H54 (cell line): ENCODE results near the gene ATG101.

Experiments used
- DNase-seq: peaks from one replicate; pipeline ENCODE4 v3.0.0; 2011; ENCODE audit warnings: low spot score, mixed read lengths; ENCODE audit not compliant: insufficient read length
- FAIRE-seq: peaks from 3 replicates; lab custom pipeline; 2011; peaks lifted over from hg19 to GRCh38; lab: Jason Lieb, UNC
- POLR2A ChIP-seq: IDR thresholded peaks from 2 replicates; pipeline ENCODE4 v1.6.1; 2011; ENCODE audit warnings: low read depth, mild to moderate bottlenecking, low read length

The ATG101 gene, protein sequence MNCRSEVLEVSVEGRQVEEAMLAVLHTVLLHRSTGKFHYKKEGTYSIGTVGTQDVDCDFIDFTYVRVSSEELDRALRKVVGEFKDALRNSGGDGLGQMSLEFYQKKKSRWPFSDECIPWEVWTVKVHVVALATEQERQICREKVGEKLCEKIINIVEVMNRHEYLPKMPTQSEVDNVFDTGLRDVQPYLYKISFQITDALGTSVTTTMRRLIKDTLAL

GRCh38 chr12:52069327-52070184 lies at the start of gene ATG101:
ATG101 (plus strand) TSS chr12:52069978; CDS start chr12:52073651, 3,673 bp downstream.
- peak; percentile 78 for TF ChIP-seq POLR2A
- FAIRE-seq (no peak), DNase-seq (peak; percentile 93)

DNA sequence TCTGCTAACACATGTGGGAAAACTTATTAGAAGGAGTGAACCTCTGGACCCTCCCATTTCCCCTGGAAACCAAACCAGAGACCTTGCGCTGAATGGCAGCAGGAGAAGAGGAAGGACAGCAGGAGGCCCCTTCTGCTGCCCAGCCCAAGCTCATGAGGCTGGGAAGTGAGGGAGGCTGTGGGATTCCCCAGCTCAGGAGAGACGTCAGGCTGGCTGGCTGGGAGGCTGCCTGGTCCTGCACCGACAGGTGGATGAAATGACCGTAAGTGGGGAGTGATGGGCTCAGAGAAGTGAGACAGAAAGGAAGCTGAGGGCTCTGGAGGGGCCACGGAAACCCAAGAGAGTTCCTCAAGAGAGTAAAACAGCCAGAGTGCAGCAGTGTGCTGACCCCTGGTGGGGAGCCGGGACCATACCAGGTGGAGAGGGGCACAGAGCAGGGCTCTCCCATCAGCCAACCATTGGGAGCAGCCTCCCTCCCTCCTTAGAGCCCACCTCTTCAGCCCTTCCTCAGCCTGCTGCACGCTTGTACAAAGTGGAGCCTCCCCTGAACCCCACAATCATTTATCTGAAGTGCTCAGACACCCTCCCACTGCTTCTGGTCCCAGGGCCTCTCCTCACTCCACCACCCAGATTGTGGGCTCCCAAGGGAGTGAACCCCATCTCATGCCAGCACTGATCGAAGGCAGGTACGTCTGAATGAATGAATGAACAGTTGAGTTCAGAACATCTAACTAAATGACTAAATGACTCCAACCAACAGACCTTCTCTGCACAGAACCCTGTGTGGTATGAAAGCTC lies 49.0 kb upstream of the ATG101 start:
- no peak for TF ChIP-seq POLR2A
- DNase-seq = no peak
- no peak for FAIRE-seq

DNA sequence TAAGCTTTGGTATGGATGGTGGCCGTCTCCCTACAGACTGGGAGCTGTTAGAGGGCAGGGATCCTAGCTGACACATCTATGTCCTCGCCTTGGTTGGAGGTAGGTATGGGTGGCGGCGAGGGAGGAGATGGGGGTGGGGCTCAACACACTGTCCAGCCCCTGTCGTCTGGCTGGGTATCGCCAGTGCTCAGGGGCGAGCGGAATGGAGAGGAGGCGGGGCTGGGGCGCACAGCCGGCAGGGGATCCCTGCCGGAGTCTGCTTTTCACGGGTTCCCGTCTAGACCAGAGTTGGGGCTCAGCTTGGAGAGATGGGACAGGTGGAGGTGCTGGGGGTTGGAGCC lies 47.0 kb upstream of the ATG101 start:
- no peak for DNase-seq
- TF ChIP-seq POLR2A = no peak
- FAIRE-seq = no peak

- TF ChIP-seq POLR2A = 0 out of 2 replicates have a peak, but pooled peaks have one; percentile 19
- FAIRE-seq (no peak), DNase-seq (peak; percentile 91)
Measured at GRCh38 chr12:52023182-52023975, 46.4 kb upstream of the ATG101 start.

GRCh38 chr12:52023976-52024688 lies 45.6 kb upstream of the ATG101 start:
- DNase-seq (no peak), FAIRE-seq (no peak)
- no peak for TF ChIP-seq POLR2A

DNA sequence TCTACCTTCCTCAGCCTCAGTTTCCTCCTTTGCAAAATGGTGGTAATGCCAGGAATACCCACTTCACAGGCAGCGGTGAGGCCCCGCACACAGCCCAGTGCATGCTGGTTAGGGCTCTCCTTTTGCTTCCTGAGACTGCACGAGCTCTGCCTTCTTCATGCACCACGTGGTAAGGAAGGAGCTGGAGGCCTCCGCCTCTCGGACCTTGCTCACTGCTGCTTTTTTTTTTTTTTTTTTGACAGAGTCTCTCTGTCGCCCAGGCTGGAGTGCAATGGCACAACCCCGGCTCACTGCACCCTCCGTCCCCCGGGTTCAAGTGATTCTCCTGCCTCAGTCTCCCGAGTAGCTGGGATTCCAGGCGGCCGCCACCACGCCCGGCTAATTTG lies 44.9 kb upstream of the ATG101 start:
- DNase-seq = no peak
- no peak for FAIRE-seq
- no peak for TF ChIP-seq POLR2A

DNA sequence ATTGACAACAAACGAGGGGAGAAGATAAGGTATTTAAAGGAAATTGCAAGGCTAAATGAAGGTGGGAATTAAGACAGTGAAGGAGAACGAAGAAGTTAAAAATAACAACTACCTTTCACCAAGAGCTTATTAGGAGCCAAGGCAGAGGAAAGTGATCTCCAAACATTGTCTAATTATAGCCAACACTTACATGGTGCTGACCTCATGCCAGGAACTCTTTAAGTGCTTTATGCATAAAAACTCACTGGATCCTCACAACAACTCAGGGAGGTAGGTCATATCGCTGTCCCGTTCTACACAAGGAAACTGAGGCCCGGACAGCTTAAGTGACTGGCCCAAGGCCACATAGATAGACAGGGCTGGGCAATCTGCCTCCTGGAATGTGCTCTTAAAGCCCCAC lies 43.5 kb upstream of the ATG101 start:
- no peak for DNase-seq
- FAIRE-seq = no peak
- no peak for TF ChIP-seq POLR2A

DNA sequence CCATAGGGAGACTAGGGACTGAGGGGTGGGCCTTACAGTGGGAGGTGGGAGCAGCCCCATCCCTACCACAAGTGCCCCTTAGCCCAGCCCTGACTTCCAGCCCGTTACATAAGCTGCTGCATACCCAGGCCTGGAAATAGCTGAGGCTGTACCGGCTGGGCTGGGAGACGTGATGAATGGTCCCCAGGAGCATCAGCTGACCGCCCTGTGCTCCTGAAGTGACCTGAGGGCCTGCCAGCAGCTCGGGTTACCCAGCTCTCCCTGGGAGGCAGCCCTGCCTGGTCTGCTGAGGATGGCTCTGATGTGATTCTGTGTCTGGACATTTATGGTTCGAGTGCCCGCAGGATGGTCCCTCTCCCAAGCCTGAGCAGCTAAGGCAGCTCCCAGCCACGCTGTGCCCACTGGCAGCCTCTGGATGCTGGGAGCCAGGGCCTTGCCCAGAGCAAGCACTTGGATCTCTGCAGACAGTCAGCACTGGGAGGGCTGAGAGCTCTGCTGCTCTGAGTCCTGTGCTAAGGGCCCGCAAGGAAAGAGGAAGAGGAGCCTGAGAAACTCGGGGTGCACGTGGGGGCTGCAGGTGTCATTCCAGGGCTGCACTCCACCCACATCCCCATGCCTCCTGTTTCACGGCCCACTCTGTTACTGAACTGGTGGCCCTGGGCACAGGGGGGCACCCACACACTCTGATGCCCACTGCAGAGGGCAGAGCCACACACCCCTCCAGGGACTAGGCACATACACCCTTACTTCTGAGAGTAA lies 42.5 kb upstream of the ATG101 start:
- DNase-seq = no peak
- FAIRE-seq = no peak
- TF ChIP-seq POLR2A = no peak

DNA sequence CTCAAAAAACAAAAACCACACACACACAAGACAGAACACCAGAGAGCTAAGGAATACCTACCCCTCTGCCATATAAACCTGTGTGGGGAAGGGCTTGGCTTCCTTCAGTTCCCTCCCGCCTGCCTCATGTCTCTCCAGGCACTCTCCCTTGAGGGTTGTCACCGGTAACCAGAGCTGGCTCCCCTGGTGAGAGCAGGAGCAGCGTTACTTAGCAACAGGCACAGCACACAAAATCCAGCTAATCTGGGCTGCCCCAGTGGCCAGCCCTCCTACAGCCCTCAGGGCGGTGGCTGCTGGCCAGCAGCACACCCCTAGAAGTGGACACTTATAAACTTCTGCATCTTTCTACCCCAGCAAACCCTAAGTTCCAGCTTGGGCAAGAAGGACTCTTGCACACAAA lies 40.1 kb upstream of the ATG101 start:
- FAIRE-seq (peak; percentile 20), DNase-seq (peak; percentile 92)
- no peak for TF ChIP-seq POLR2A

DNA sequence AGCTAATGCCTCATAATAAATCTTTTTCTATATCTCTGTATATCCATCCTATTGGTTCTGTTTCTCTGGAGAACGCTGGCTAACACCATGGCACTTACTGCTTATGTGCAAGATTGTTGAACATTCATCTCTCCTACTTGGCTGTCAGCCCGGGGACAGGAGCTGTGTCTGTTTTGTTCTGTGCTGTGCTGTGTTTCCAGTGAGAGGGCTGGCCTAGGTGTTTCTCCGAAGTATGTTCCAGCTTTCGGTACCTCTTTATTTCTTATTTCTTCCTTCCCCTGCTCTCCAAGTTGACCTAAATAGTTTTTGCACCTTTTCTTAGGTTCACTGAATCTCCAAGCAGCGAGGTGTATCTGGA lies 37.4 kb upstream of the ATG101 start:
- no peak for DNase-seq
- FAIRE-seq = no peak
- TF ChIP-seq POLR2A = no peak

DNA sequence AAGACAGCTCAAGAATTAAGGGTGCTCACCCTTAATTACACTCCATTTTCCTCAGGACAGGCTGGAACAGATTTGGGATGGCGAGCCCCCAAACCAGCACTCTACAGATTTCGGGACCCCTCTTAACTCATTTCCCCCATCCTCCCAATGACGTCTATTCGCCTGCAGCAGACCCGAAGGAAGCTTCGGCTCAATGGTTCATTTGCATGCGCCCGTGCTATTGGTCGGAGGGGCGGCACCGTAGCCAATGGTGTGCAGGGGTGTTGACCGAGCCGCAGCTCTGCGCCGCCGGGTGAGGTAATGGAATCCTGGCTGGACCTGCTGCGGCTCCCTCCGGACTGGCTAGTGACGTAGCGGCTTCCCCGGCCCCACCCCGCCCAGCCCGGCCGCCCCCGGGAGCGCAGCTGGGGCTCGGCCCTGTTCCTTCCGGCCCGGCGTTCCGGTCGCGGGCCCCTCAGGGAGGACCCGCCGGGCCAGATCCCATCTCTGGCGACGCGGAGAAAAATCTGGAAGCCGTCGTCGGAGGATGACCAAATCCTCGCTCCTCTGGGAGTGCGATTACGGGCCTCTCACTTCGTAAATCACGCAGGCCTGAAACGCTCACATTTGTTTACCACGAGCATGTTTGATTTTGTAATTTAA lies 36.9 kb upstream of the ATG101 start:
- DNase-seq (peak; percentile 98), FAIRE-seq (peak; percentile 84)
- no peak for TF ChIP-seq POLR2A

DNA sequence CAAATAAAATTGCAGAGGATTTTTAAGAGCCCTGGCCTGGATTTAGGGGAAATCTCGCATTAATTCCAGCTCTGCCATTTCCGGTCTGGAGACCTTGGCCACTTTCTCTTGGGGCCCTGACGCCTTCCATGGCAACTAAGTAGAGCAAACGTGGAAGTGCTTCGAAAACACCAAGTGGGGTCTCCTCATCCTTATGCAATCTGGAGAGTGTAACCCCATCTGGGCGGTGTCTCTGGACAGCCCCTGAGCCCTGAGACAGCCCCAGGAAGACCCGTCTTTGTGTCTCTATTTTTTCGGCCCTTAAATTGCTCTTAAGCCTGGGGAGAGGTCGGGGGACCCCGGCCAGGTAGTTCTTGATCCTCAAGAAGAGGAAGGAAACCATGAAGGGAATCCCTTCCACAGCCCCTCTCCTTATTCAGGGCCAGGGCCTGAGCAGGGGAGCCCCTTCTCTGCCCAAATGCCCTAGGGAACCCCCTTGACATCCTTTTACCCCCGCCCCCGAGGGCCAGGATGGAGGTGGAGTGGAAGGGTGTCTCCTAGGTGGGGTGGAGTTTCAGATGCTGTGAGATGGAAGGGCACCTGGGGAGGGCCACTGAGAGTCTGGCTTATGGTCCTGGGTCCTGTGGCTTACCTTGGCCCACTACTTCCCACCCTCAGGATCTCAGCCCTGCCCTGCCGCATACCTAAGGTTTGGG lies 36.2 kb upstream of the ATG101 start:
- FAIRE-seq (no peak), DNase-seq (no peak)
- no peak for TF ChIP-seq POLR2A
